HG02938 (cell line): ENCODE results near the gene DRD1.

Experiments used
- ATAC-seq: cut with Tn5 transposase; IDR thresholded peaks from one replicate; pipeline ENCODE4 v1.9.1; 2021; ENCODE audit warnings: mild to moderate bottlenecking, moderate library complexity; ENCODE audit not compliant: unreplicated experiment

DRD1 gene

DNA sequence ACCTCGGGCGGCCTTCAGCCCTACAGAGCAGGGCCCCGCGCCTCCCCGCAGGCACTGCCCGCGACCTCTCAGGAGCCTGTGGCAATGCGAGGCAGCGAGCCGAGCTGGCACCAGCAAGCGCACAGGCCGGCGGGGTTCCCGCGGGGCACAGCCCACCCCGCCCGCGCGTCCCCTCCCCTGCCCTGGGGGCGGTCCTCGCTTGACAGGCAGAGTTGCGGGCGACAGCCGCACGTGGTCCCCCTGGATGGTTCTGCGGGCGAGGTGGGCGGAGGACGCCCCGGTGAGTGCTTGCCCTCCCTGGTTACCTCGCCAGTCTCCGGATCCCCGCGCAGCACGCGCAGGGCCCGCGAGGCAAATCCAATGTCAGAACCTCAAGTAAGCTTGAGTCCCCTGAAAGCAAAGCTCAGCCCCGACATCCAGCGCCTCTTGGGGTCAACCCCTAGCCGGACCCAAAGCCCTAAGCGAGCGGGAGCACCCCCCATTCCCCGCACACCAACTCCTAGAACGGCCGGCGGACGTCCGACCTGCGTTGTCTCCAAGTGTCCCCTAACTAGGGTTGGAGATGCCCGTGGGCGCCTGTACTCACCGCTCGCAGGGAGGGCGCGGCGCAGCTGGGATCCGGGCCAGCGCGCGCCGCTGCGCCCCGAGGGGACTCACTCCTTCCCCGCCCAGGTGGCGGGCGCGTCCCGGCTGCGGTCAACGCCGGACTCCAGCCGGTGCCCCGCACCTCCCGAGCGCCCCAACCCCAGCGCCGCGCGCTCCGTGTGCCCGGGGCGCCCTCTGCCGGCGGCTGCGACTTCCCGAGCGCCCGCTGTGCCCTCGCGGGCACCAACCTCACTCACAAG, at the start of gene DRD1:
DRD1 (minus strand) TSS at position 123 of the 845 bp plus-strand sequence. CDS start 1,083 bp downstream, outside the sequence.
- ATAC-seq, result no peak

DNA sequence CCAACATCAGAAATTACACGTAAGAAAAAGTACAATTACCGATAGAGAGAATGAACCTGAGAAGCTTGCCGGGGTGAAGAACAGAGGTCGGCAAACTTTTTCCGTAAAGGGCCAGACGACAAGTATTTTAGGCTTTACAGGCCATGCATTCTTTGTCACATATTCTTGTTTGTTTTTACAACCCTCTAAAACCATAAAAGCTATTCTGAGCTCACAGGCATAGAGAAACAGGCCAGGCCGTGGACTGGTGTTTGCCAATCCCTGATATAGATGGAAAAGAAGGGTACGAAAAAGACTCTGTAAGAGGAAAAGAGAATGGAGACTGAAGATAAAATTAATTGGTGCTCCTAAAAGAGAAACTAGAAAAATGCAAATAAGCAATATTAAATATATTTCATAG, 49.7 kb upstream of the DRD1 start:
- no peak for ATAC-seq

DNA sequence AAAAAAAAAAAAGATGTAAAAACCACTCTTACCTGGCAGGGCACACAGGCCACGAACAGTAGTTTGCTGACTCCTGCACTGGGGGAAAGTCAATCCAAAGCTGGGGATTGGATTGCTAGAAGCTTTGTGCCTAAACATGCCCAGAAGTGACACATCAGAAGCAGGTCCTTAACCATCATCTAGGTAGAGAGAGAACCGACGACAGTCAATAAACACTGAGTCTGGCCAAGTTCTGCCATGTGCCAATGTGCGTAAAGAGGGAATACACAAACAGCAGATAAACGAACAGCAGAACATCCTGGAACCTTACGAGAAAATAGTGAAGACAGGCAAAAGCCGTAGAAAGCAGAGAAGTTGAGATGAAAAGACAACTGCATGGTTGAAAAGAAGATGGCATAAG, 49.3 kb upstream of the DRD1 start:
- no peak for ATAC-seq

DNA sequence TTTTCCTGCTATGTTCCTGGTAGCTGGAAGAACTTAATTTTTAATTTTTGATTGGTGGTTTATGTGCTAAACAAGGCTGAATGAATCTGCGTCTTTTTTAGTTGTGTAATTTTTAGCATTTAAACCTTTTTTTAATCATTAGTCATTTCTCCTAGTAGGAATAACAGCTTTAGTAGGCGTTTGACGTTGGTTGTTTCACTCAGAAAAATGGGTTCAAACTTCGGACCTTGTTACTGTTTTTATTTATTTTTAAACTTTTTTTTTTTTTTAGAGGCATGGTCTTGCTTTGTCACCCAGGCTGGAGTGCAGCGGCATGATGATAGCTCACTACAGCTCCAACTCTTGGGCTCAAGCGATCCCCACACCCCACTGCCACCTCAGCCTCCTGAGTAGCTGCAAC, 47.2 kb upstream of the DRD1 start:
- ATAC-seq, result no peak

DNA sequence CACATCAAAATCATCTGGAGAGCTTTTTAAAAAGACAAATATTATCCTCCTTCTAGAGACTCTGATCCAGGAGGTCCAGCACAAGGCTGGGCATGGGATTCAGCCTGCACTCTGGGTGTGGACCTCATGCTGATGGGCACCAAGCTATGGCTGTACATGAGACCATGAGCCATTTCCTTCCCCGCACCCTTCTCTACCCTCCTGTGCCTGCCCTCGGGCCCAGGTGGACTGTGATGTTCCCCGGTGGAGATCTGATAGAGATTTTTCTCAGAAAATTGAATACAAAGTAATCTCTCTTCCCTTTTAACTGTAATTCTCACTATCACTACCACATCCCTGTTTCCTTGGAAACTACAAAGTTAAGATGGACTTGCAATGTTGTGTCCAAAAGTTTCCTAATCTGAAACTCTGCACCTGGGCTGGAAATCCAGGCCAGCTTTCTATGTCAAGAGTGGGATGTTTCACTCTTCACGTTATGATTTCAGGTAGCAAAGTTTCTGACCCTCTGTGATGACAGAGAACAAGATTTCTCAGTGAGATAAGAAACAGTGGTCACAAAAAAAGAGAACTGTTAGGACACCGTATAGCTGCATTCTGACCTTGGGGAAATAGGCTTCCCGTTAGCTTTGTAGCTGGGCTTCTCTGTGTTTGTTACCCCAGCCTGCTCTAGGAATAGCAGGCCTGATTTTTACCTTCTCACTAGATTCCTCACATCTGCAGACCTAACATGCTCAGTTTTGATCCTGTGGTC, 45.9 kb upstream of the DRD1 start:
- ATAC-seq, result no peak

DNA sequence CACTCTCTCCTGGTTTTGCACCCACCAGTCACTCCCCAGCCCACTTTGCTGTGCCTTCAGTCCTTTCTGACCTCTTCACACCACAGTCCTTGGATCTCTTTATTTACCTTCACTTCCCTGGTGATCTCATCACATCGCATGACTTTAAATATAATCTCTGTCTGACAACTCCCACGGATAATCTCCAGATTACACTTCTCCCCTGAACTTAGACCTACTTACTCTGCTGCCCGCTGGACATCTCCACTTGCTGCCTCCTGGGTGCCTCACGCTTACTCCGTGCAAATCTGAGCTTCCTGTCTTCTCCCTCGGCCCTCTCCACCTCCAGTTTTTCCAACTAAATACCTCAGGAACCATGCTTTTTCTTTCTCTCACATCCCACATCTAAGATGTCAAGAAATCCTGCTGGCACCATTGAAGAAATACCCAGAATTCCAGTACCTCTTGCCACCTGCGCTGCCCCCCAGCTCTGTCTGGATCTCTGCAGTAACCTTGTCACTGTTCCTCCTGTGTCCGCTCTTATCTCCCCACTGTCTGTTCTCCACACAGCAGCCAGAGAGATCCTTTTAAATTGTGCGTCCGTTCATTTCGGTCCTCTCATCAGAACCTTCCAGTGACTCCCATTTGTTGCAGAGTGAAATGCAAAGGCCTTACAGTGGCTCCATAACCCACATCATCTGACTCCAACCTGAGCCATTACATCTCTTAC, 43.7 kb upstream of the DRD1 start:
- no peak for ATAC-seq

DNA sequence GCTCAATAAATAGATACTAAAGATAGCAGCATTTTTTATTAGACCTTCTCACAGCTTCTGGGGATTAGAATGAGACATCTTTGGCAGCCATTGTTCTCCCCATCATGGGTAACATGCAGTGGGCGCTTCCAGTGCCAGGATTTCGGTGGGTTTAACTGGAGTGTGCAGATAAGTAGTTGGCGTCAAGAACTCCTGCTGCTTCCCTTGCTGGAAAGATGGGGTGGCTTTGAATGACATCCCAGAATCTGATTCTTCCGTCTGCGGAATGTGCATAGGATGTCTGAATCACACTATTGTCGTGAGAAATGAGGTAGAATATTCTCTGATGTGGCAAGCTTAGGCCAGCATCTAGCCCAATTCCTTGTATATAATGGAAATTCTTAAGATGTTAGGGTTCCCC, 41.6 kb upstream of the DRD1 start:
- ATAC-seq, result no peak

DNA sequence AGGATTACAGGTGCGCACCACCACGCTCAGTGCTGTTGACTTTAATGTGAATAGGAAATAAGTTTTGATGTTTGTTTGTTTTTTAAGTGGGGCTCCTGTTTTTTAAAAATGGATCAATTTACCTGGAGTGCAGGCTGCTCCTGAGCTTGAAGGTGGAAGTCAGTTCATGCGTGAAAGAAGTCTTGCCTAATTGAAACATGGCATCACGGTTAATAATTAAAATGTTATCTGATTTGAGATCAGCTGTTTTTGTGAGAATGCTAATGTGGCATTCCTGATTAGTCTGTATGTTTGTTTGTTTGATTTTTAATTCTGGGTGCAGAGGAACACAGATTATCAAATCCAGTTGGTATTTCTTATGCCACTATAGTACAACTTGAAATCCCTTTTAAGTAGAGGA, 40.8 kb upstream of the DRD1 start:
- no peak for ATAC-seq

DNA sequence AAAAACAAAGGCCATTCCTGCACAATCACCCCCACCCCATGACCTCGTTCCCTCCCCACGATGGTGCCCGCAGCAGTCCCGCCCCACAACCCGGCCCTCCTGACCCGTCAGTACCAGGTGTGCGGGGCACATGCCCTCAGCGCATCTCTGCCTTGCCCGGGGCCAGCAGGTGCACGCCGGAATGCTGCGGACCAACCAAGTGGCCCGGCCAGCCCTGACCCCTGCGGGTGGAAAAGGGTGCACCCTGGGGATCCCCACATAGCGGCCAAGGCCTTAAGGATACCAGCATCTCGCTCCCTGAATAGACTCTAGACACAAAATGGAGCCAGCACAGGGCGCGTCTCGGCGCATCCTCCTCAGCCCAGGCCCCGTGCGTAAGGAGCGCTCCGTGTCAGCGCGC, 40.3 kb upstream of the DRD1 start:
- ATAC-seq, result no peak

DNA sequence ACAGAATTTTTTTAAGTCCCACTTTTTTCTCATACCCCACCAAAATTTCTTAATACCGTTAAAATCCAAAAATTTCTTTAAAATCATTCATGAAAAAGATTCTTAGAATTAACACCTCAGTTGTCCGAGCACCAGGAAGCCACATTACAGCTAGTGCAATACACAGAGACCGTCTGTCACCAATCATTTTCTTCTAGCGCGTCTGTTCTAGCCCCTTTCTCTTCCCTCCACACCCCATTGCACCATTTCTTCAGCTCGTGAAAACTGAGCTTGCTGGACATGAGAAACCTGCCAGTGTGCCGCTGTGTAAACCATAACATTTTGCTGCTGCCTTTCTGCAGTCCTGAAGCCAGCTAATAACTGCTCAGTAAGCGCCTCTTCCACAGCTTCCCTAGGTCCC, 39.4 kb upstream of the DRD1 start:
- ATAC-seq, result no peak

DNA sequence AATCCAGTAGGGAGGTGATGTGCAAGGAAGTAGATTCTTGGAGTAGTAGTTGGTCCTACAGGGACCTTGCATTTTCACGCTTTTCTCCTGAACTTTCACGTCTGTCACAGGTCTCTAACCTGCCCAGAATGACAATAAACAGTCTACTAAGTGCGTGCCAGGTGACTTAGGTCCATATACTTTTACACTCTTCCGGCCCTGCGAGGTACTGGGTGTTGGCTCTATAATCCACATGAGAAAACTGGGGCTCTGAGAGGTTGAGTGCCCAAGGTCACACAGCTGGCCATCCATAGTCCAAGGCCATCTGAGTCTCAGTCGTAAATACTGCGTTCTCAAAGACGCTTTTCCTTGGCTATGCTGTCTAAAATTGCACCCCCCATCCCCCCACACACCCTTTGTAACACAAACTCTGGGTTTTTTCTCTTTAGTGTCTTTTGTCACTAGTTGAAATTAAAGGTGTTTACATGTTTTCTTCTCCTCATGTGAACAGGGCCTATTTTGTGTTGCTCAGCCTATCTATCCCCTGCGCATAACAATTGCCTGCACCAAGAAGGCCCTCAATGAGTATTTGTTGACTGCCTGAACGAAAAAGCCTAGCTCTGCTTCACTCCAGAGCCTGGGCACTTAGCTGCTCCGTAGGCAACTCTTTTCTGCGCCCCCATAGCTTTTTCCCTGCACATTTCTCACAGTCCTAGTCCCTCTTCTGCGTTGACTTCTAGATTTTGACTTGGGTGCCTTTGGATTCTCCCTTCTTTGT, 35.3 kb upstream of the DRD1 start:
- peak; percentile 14 for ATAC-seq

DNA sequence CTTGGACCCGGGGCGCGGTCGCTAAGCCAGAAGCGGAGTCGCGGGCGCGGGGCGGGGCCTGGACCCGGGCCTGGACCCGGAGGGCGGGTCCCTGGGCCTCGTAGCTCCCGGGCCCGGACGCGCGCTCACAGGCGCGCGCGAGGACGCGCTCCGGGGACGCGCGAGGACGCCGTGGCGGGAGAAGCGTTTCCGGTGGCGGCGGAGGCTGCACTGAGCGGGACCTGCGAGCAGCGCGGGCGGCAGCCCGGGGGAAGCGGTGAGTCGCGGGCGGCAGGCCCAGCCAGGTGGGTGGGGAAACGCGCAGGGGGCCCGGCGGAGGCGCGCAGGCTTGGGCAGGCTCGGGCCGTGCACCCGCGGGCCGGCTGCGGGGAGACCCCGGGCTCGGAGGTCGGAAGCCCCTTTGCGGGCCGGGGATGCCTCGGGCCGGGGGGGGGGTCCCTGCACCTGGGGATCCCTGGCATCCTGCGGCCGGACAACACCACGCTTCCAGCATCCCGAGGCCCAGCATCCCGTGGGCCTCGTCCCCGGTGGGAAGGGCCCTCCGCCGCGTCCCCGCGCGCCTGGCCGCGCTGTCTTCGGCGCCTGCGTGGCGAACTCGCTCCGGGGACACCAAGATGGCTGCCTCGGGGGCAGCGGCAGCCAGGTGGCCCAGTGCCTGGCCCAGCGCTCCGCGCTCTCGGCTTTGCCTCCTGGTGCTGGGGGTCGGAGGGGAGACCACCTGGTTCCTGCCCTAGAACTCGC, 34.6 kb upstream of the DRD1 start, which contains the start of gene SFXN1:
SFXN1 (plus strand) TSS at position 177 of the 741 bp plus-strand sequence. CDS start 13,544 bp downstream, outside the sequence.
- peak; percentile 73 for ATAC-seq

DNA sequence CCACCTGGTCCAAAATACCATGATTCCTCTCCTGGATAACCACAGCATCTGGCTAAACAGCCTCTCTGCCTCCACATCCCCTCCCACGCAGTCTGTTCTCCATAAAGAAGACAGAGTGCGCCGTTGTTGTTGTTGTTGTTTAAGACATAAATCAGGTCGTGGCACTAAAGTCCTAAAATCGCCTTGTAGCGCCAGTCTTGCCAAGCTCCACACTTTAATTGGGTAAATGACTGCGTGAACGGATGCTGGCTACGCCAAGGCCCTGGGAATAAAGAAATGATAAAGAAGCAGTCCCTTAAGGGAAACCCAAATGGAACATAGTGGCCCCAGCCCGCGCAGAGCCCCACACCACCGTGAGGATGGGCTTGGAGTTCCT, 34.0 kb upstream of the DRD1 start:
- ATAC-seq, result no peak

DNA sequence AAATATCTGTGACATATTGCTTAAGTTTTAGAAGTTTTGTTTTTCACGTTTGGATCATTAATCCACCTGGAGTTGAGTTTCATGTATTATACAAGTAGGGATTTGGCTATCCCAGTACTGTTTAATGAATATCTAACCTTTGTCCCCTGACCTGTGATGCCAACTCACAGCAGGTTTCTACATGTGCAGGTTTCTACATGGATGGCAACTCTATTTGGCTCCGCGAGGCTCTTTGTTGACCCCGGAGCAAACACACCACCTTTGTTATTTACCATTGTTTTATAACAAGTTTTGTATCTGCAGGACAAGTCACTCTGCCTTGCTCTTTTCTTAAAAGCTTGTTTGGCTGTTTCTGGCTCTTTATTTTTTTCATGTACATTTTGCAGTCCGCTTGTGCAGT, 33.5 kb upstream of the DRD1 start:
- ATAC-seq, result no peak

DNA sequence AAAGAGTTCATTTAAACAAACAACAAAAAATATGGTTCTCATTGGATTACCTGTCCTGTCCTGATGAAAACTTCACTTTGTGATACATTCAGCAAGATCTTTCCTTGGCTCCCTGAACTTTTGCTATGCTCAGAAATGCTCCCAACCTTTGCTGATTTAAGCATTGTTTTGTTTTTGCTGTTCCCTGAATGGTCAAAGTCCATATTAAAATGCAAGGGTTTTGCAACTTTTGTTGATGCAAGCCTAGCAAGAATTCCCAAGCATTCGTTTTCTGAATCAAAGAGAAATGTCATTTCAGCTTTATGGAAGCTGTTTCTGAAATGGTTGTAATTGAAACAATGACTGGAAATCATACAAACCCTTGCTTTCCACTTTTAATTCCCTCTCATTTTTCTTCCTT, 31.3 kb upstream of the DRD1 start:
- no peak for ATAC-seq

DNA sequence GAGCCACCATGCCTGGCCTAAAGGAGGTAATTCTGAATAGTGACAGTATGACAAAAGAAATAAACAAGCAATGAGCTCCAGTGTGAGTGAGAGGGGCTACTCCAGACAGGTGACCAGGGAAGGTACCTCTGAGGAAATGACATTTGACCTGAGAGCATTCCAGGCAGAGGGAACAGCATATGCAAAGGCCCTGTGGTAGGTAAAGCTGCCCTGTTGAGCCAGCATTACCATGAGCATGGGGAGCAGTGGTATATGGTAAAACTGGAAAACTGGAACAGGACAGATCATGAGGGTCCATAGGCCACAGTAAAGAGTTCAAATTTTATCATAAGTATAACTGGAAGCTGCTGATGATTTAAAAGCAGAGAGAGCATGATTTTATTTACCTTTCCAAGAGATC, 28.4 kb upstream of the DRD1 start:
- ATAC-seq, result no peak

DNA sequence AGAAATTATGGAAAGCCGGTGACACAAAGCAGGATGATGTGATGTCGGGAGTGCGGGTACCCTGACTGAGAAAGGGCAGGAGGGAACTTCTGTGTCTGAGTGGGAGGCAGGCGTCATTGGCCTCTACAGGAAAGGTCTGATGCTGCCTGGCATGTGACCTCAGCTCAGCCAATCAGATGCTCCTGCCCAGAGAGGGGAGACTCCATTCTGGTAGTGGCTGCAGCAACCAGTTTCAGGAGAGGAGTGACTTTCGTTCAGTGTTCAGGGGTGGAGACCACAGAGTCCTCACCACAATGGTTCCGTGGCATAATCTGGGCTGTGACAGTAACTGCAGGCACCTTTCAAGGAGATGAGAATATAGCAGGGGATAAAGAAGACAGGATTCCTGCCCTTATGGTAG, 27.6 kb upstream of the DRD1 start:
- ATAC-seq, result peak; percentile 53

DNA sequence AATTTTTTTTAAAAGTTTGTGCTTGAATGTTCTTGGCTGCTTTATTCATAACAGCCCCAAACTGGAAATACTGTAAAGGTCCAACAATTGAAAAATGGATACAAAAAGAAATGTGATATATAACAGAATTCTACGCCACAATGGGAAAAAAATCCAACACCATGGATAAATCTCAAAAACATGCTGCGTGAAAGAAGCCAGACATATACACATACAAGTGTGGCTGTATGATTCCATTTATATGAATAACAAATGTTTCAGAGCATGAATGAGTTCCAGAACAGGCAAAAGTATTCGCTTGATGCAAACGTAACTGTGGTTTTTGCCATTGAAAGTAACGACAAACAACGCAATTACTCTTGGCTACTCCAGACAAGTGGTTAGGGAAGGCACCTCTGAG, 27.2 kb upstream of the DRD1 start:
- ATAC-seq, result no peak

DNA sequence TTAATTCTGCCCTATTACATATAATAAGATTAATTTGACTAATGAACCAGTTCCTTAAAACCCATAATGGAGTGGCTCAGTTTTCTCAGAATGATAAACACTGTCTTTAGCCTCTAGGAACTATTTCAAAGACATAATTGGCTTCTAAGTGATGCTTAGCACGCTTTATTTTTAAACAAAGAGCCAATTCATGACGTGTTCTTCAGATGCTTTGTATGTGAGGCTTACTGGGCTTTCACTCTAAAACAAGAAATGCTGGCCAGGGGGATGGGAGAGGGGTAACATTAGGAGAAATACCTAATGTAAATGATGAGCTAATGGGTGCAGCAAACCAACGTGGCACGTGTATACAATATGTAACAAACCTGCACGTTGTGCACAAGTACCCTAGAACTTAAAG, 26.8 kb upstream of the DRD1 start:
- no peak for ATAC-seq

DNA sequence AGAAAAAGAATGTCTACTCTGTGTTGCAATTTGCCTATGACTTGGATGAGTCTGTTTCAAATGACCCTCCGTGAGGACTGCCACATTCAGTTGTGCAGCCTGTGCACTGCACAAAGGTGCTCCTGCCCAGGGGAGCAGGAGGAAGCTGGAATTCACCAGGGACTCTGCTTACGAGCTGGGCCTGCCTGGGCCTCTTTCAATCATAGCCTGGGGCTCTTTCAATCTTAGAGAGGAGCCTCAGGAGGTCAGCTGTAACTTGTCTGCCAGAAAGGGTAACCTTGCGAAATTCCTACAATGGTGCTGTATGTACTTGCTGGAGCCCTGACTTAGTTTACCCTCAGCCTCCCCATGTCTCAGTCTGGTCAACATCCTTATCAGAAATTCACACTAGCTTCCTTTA, 25.9 kb upstream of the DRD1 start:
- no peak for ATAC-seq
